Panc1 (cell line): Measurements from ENCODE around the gene ACTBL2. TPM values are rescaled to one million over a fixed set of nuclear protein-coding genes. Genes with fewer than 3 reads are reported as not detected.

Source experiments
- ATAC-seq: fragments of 200-7000 bp; cut with Tn5 transposase; 2 replicates; pipeline ENCODE4 v1.9.1; 2020; ENCODE audit warnings: mild to moderate bottlenecking, moderate library complexity
- BruUV-seq: library from RNA; stranded (reverse); fragments of 400-500 nt; replicated peaks from 2 replicates; lab custom pipeline; 2021; lab: Mats Ljungman, UMichigan
- CTCF ChIA-PET: fragments of 300-600 bp; sonication (Branson Sonifier 250); formaldehyde crosslinking; loops from one replicate; lab custom pipeline; 2022; ENCODE audit warnings: antibody characterized with exemption; lab: Charles Lee
- POLR2A ChIA-PET: fragments of 300-600 bp; sonication (Branson Sonifier 250); formaldehyde crosslinking; loops from one replicate; lab custom pipeline; 2022; ENCODE audit warnings: antibody characterized with exemption; lab: Charles Lee
- DNase-seq: peaks from one replicate; pipeline ENCODE4 v3.0.0-alpha.2; 2010; ENCODE audit warnings: low read depth, low spot score
- H3K27ac ChIP-seq: 2 replicates; pipeline ENCODE4 v1.5.1; 2011; ENCODE audit warnings: mild to moderate bottlenecking, low read length, inconsistent platforms
- H3K27me3 ChIP-seq: fragments of 200-500 bp; sonication (Bioruptor generic); 2 replicates; pipeline ENCODE4 v1.6.0; 2014; ENCODE audit warnings: low read length, inconsistent platforms; ENCODE audit not compliant: control insufficient read depth, insufficient read depth
- H3K36me3 ChIP-seq: fragments of 200-500 bp; sonication (Bioruptor generic); 2 replicates; pipeline ENCODE4 v1.5.1; 2014; ENCODE audit warnings: inconsistent platforms, mild to moderate bottlenecking, low read length, moderate library complexity; ENCODE audit not compliant: control insufficient read depth, insufficient read depth
- H3K4me1 ChIP-seq: 2 replicates; pipeline ENCODE4 v1.5.1; 2011; ENCODE audit warnings: inconsistent platforms, mild to moderate bottlenecking, low read length, moderate library complexity; ENCODE audit not compliant: control insufficient read depth, insufficient read depth
- H3K4me3 ChIP-seq, 2 experiments: 2 replicates each; pipeline ENCODE4 v1.5.1; 2011 to 2012; ENCODE audit warnings: low read depth in 2 of 2, low read length in 2 of 2, mild to moderate bottlenecking in 2 of 2, inconsistent platforms in 1 of 2, moderate library complexity in 1 of 2
- H3K9me3 ChIP-seq: fragments of 200-500 bp; sonication (Bioruptor generic); 2 replicates; pipeline ENCODE4 v1.5.1; 2014; ENCODE audit warnings: low read depth, mild to moderate bottlenecking, inconsistent platforms, low read length, moderate library complexity; ENCODE audit not compliant: control insufficient read depth, insufficient read depth
- POLR2AphosphoS5 ChIP-seq: IDR thresholded peaks from 2 replicates; pipeline ENCODE4 v1.6.1; 2012; ENCODE audit warnings: mild to moderate bottlenecking, low read depth, low read length, moderate library complexity
- SIN3A ChIP-seq: IDR thresholded peaks from 2 replicates; pipeline ENCODE4 v1.6.1; 2012; ENCODE audit warnings: low read depth, mild to moderate bottlenecking, low read length, moderate library complexity, borderline replicate concordance; ENCODE audit not compliant: insufficient read depth
- TCF7L2 ChIP-seq: IDR thresholded peaks from 2 replicates; pipeline ENCODE4 v1.6.1; 2011; ENCODE audit warnings: mild to moderate bottlenecking, low read depth, low read length, inconsistent platforms
- in situ Hi-C: cut with HindIII; loops from 2 replicates; pipeline ENCODE4 v1.10.0; 2016; ENCODE audit warnings: low sequenced_read_pairs, low pct_unique_long_range_greater_than_20kb
- intact Hi-C: fragments of 100-400 bp; cut with micrococcal nuclease; formaldehyde crosslinking; loops from one replicate; pipeline ENCODE4 v1.10.0; 2022; ENCODE audit not compliant: unreplicated experiment
- total RNA-seq: library from RNA; stranded (reverse); gene quantifications from one replicate; pipeline ENCODE4 v1.2.1, GENCODE V29; 2021; ENCODE audit not compliant: unreplicated experiment
- TF ChIP-seq, protein P1 (sequence below): fragments of 450-650 bp; IDR thresholded peaks from 2 replicates; pipeline ENCODE4 v1.5.1; 2017; ENCODE audit warnings: mild to moderate bottlenecking
- TF ChIP-seq, protein P2 (sequence below), 2 experiments: IDR thresholded peaks; 2 replicates each; pipeline ENCODE4 v1.6.1; 2011 to 2012; ENCODE audit warnings: low read depth in 2 of 2, control low read depth in 1 of 2, low read length in 1 of 2, mild to moderate bottlenecking in 1 of 2, moderate library complexity in 1 of 2; ENCODE audit not compliant: insufficient read depth in 1 of 2

Gene ACTBL2
- total RNA-seq, 1 experiment from 2014 or later: not detected

DNA sequence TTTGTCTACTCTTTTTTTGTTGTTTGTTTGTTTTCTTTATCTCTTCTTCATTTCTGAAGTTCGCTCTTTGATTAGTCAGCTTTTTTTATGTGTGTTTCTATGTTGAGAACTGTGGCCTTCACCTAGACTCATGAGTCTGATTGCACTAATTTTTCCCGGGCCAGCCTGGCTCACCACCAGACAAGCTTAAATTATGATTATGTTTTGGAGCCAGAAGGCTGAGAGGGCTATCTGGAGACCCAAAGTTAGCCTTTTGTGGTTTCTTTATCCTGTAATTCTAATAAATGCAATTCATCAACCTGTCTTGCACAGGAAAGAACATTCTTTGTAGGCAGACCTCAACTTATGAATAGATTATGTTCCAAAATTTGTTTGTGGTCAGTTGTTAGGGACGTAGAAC is 20.8 kb upstream of the ACTBL2 start:
- in situ Hi-C loops: no loop called here
- no peaks in the 10 kb centered on the region for H3K36me3 ChIP-seq
- no TSS peak for BruUV-seq
- H3K4me3 ChIP-seq: no peak overlapping the region
- TF ChIP-seq, protein P1, sequence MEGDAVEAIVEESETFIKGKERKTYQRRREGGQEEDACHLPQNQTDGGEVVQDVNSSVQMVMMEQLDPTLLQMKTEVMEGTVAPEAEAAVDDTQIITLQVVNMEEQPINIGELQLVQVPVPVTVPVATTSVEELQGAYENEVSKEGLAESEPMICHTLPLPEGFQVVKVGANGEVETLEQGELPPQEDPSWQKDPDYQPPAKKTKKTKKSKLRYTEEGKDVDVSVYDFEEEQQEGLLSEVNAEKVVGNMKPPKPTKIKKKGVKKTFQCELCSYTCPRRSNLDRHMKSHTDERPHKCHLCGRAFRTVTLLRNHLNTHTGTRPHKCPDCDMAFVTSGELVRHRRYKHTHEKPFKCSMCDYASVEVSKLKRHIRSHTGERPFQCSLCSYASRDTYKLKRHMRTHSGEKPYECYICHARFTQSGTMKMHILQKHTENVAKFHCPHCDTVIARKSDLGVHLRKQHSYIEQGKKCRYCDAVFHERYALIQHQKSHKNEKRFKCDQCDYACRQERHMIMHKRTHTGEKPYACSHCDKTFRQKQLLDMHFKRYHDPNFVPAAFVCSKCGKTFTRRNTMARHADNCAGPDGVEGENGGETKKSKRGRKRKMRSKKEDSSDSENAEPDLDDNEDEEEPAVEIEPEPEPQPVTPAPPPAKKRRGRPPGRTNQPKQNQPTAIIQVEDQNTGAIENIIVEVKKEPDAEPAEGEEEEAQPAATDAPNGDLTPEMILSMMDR: no peak
- TF ChIP-seq SIN3A (no peak), TCF7L2 (no peak), POLR2AphosphoS5 (no peak)
- TF ChIP-seq, protein P2, sequence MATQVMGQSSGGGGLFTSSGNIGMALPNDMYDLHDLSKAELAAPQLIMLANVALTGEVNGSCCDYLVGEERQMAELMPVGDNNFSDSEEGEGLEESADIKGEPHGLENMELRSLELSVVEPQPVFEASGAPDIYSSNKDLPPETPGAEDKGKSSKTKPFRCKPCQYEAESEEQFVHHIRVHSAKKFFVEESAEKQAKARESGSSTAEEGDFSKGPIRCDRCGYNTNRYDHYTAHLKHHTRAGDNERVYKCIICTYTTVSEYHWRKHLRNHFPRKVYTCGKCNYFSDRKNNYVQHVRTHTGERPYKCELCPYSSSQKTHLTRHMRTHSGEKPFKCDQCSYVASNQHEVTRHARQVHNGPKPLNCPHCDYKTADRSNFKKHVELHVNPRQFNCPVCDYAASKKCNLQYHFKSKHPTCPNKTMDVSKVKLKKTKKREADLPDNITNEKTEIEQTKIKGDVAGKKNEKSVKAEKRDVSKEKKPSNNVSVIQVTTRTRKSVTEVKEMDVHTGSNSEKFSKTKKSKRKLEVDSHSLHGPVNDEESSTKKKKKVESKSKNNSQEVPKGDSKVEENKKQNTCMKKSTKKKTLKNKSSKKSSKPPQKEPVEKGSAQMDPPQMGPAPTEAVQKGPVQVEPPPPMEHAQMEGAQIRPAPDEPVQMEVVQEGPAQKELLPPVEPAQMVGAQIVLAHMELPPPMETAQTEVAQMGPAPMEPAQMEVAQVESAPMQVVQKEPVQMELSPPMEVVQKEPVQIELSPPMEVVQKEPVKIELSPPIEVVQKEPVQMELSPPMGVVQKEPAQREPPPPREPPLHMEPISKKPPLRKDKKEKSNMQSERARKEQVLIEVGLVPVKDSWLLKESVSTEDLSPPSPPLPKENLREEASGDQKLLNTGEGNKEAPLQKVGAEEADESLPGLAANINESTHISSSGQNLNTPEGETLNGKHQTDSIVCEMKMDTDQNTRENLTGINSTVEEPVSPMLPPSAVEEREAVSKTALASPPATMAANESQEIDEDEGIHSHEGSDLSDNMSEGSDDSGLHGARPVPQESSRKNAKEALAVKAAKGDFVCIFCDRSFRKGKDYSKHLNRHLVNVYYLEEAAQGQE (IDR thresholded peaks at IDR 0.05; ENCODE audit: insufficient read depth in 1 of 2, low read depth in 2 of 2, low read length in 1 of 2): no peak
- POLR2A ChIA-PET: no interaction called here
- ATAC-seq: no peak
- no peaks in the 10 kb centered on the region for H3K27me3 ChIP-seq
- H3K9me3 ChIP-seq: no peaks in the 10 kb centered on the region
- peak overlapping the region; percentile 94; the same call in 1 of the 2 replicates for H3K27ac ChIP-seq
- intact Hi-C loops: loop anchor here (5.0 kb wide), 1 partner anchor 189 kb away; no protein-coding TSS in a partner anchor
- CTCF ChIA-PET: no interaction called here
- H3K4me1 ChIP-seq: peaks cover 10% of the 10 kb centered on the region
- no peak for DNase-seq

DNA sequence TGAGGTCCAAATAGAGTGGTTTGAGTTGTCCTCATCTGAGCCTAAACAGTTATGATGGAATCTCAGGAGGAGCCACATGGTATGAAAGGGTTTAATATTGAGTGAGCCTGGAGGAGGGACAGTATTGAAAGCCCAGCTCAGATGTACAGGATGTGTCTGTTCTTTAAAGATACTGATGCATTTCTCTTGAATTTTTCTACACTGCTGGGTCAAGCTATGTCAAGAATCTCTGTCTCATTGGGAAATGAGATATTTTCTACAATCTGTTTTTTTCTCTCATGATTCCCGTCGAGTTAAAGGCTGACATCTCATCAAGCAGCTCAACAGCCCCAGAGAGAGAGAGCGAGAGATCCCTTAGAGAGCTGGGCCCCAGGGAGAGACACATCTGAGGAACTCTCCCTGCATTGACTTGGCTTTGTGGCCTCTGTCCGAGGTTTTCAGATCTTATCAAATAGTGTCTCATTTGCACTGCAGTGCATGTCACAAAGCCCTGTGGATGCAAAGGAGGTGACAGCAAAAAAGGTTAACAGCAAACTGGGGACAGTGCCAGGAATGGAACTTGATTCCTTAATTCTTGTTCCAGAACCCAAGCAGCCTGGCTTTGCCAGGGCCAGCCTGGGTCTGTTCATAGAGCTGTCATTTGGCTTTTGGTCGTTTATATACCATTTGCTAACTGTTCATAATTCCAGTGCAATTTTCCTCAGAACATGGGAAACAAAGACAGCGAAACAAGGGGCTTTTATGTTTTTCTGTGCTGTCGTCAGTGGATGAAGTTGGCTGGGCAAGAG is 19.0 kb upstream of the ACTBL2 start:
- Histone ChIP-seq H3K27me3 (no peaks in the 10 kb centered on the region), H3K36me3 (no peaks in the 10 kb centered on the region), H3K9me3 (no peaks in the 10 kb centered on the region), H3K4me1 (peaks cover 10% of the 10 kb centered on the region), H3K4me3 (no peak overlapping the region), H3K27ac (peak overlapping the region; percentile 94)
- CTCF ChIA-PET: interaction anchor here (0.6 to 1.3 kb wide), 2 partner anchors 233 to 278 kb away, joined by 3 to 5 read pairs; no protein-coding TSS in a partner anchor
- TF ChIP-seq, protein P1: no peak
- DNase-seq: no peak
- ATAC-seq: no peak
- BruUV-seq: no TSS peak
- in situ Hi-C loops (no loop called here), intact Hi-C loops (loop anchor here (5.0 kb wide), 1 partner anchor 191 kb away; no protein-coding TSS in a partner anchor)
- POLR2A ChIA-PET: no interaction called here
